Activated CD8-positive, alpha-beta memory T cell treated with anti-CD3 and anti-CD28 coated beads, Interleukin-2, amount 50 U/mL, for 1 hour (primary cell): ENCODE data around the gene SPACA9.

Experiments
- DNase-seq: peaks from one replicate; pipeline ENCODE4 v3.0.0-alpha.2; 2020; ENCODE audit errors: extremely low read depth

Gene SPACA9

GRCh38 chr9:132894346-132894745 is 15.6 kb downstream of the SPACA9 start:
- no peak for DNase-seq

GRCh38 chr9:132894862-132895835 is 16.5 kb downstream of the SPACA9 start:
- no peak for DNase-seq

- no peak for DNase-seq
Measured at GRCh38 chr9:132896264-132896663, 17.6 kb downstream of the SPACA9 start.

- no peak for DNase-seq
Measured at GRCh38 chr9:132896906-132897305, 18.2 kb downstream of the SPACA9 start.

- no peak for DNase-seq
Measured at GRCh38 chr9:132898051-132898450, 19.4 kb downstream of the SPACA9 start.

- DNase-seq: peak; percentile 17
Measured at GRCh38 chr9:132901858-132902831, 23.4 kb downstream of the SPACA9 start.

- DNase-seq: no peak
Measured at GRCh38 chr9:132903574-132904492, 25.1 kb downstream of the SPACA9 start.

GRCh38 chr9:132905726-132906125 is 27.0 kb downstream of the SPACA9 start:
- DNase-seq: no peak

GRCh38 chr9:132908635-132909034 is 29.9 kb downstream of the SPACA9 start:
- peak; percentile 12 for DNase-seq

- DNase-seq: no peak
Measured at GRCh38 chr9:132909311-132909710, 30.6 kb downstream of the SPACA9 start.

- DNase-seq: no peak
Measured at GRCh38 chr9:132910376-132910775, 31.7 kb downstream of the SPACA9 start.

GRCh38 chr9:132912131-132912530 is 33.4 kb downstream of the SPACA9 start:
- no peak for DNase-seq

- no peak for DNase-seq
Measured at GRCh38 chr9:132914924-132915323, 36.2 kb downstream of the SPACA9 start.

- DNase-seq: no peak
Measured at GRCh38 chr9:132919614-132920268, 41.0 kb downstream of the SPACA9 start.

GRCh38 chr9:132923346-132923902 is 44.7 kb downstream of the SPACA9 start:
- no peak for DNase-seq

- DNase-seq: no peak
Measured at GRCh38 chr9:132927704-132928103, 49.0 kb downstream of the SPACA9 start.

- DNase-seq: no peak
Measured at GRCh38 chr9:132931178-132931735, 52.6 kb downstream of the SPACA9 start.

- no peak for DNase-seq
Measured at GRCh38 chr9:132935026-132935425, 56.3 kb downstream of the SPACA9 start.

GRCh38 chr9:132937463-132937901 is 58.8 kb downstream of the SPACA9 start:
- DNase-seq: no peak

GRCh38 chr9:132939169-132939568 is 60.5 kb downstream of the SPACA9 start:
- DNase-seq: no peak
